ENCODE measurements around the gene KDF1. TPM values are rescaled to one million over a fixed set of nuclear protein-coding genes. Genes with fewer than 3 reads are reported as not detected.

KDF1 gene
- total and polyA plus RNA-seq, 4 donors: 1.0 to 4.6 (median 1.8) TPM

DNA sequence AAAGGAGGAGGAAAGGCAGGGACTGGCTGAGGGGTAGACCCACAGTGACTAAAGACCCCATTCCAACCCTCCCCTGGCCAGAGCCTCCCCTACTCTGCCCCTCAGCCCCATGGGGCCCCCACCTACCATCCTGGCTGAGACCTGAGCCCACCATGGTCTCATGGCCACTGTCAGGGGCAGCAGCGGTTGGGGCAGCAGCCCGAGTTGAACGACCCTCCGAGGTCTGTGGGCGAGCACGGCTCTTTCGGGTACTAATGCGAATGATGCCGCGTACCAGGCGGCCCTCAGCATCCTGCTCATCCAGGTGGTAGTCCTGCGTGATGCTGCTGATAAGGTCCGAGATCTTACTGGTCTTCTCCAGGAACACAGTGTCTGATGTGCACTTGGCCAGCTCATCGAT is 9.1 kb downstream of the KDF1 start:
- Histone ChIP-seq H3K4me3 (ENCODE audit: low read depth in 1 of 3, low read length in 3 of 3) (no peak overlapping the region), H3K4me1 (ENCODE audit: control insufficient read depth in 4 of 4, insufficient read depth in 4 of 4, low read length in 3 of 4) (peaks cover 11 to 33% (median 29%) of the 10 kb centered on the region in 4 donors), H3K27ac (ENCODE audit: low read depth in 1 of 2, low read length in 2 of 2) (no peak overlapping the region), H3K36me3 (ENCODE audit: control insufficient read depth in 4 of 4, insufficient read depth in 3 of 4, low read depth in 1 of 4, low read length in 3 of 4) (peaks cover 0 to 1% (median 0%) of the 10 kb centered on the region in 4 donors), H3K9me3 (ENCODE audit: control insufficient read depth in 4 of 4, low read length in 3 of 4) (no peaks in the 10 kb centered on the region), H3K9ac (ENCODE audit: low read depth in 1 of 2, low read length in 2 of 2) (no peak overlapping the region), H3K27me3 (ENCODE audit: control insufficient read depth in 4 of 4, insufficient read depth in 4 of 4, low read length in 3 of 4) (no peaks in the 10 kb centered on the region)
- 98% methylated on average over 14 of the region's 14 CpGs for WGBS
- TF ChIP-seq, protein P1, sequence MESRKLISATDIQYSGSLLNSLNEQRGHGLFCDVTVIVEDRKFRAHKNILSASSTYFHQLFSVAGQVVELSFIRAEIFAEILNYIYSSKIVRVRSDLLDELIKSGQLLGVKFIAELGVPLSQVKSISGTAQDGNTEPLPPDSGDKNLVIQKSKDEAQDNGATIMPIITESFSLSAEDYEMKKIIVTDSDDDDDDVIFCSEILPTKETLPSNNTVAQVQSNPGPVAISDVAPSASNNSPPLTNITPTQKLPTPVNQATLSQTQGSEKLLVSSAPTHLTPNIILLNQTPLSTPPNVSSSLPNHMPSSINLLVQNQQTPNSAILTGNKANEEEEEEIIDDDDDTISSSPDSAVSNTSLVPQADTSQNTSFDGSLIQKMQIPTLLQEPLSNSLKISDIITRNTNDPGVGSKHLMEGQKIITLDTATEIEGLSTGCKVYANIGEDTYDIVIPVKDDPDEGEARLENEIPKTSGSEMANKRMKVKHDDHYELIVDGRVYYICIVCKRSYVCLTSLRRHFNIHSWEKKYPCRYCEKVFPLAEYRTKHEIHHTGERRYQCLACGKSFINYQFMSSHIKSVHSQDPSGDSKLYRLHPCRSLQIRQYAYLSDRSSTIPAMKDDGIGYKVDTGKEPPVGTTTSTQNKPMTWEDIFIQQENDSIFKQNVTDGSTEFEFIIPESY (IDR thresholded peaks at IDR 0.05): no peak
- TF ChIP-seq JUND (IDR thresholded peaks at IDR 0.05) (no peak), HNF4A (conservative IDR thresholded peaks at IDR 0.05) (no peak), HNF4G (IDR thresholded peaks at IDR 0.05) (no peak), NR2F2 (IDR thresholded peaks at IDR 0.05) (no peak), GABPA (IDR thresholded peaks at IDR 0.05 in 1 of 2, conservative IDR thresholded peaks at IDR 0.05 in 1 of 2) (no peak), RAD21 (IDR thresholded peaks at IDR 0.05) (no peak), YY1 (IDR thresholded peaks at IDR 0.05) (no peak), FOXA2 (IDR thresholded peaks at IDR 0.05) (no peak), SP1 (IDR thresholded peaks at IDR 0.05) (no peak), EGR1 (IDR thresholded peaks at IDR 0.05; ENCODE audit: low read depth in 2 of 2) (no peak), TAF1 (conservative IDR thresholded peaks at IDR 0.05) (no peak), FOXA1 (IDR thresholded peaks at IDR 0.05) (no peak)
- TF ChIP-seq, protein P2, sequence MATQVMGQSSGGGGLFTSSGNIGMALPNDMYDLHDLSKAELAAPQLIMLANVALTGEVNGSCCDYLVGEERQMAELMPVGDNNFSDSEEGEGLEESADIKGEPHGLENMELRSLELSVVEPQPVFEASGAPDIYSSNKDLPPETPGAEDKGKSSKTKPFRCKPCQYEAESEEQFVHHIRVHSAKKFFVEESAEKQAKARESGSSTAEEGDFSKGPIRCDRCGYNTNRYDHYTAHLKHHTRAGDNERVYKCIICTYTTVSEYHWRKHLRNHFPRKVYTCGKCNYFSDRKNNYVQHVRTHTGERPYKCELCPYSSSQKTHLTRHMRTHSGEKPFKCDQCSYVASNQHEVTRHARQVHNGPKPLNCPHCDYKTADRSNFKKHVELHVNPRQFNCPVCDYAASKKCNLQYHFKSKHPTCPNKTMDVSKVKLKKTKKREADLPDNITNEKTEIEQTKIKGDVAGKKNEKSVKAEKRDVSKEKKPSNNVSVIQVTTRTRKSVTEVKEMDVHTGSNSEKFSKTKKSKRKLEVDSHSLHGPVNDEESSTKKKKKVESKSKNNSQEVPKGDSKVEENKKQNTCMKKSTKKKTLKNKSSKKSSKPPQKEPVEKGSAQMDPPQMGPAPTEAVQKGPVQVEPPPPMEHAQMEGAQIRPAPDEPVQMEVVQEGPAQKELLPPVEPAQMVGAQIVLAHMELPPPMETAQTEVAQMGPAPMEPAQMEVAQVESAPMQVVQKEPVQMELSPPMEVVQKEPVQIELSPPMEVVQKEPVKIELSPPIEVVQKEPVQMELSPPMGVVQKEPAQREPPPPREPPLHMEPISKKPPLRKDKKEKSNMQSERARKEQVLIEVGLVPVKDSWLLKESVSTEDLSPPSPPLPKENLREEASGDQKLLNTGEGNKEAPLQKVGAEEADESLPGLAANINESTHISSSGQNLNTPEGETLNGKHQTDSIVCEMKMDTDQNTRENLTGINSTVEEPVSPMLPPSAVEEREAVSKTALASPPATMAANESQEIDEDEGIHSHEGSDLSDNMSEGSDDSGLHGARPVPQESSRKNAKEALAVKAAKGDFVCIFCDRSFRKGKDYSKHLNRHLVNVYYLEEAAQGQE (IDR thresholded peaks at IDR 0.05): no peak
- TF ChIP-seq, protein P3, sequence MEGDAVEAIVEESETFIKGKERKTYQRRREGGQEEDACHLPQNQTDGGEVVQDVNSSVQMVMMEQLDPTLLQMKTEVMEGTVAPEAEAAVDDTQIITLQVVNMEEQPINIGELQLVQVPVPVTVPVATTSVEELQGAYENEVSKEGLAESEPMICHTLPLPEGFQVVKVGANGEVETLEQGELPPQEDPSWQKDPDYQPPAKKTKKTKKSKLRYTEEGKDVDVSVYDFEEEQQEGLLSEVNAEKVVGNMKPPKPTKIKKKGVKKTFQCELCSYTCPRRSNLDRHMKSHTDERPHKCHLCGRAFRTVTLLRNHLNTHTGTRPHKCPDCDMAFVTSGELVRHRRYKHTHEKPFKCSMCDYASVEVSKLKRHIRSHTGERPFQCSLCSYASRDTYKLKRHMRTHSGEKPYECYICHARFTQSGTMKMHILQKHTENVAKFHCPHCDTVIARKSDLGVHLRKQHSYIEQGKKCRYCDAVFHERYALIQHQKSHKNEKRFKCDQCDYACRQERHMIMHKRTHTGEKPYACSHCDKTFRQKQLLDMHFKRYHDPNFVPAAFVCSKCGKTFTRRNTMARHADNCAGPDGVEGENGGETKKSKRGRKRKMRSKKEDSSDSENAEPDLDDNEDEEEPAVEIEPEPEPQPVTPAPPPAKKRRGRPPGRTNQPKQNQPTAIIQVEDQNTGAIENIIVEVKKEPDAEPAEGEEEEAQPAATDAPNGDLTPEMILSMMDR (IDR thresholded peaks at IDR 0.05; ENCODE audit: low read depth, low read length, missing input control): no peak
- TF ChIP-seq, protein P4, sequence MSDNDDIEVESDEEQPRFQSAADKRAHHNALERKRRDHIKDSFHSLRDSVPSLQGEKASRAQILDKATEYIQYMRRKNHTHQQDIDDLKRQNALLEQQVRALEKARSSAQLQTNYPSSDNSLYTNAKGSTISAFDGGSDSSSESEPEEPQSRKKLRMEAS (IDR thresholded peaks at IDR 0.05): no peak
- TF ChIP-seq, protein P5, sequence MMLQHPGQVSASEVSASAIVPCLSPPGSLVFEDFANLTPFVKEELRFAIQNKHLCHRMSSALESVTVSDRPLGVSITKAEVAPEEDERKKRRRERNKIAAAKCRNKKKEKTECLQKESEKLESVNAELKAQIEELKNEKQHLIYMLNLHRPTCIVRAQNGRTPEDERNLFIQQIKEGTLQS (IDR thresholded peaks at IDR 0.05): no peak
- DNase-seq (ENCODE audit: low spot score): no peak
